H9 (cell line): ENCODE measurements around the gene ZNF385D. TPM values are rescaled to one million over a fixed set of nuclear protein-coding genes. Genes with fewer than 3 reads are reported as not detected.

Source experiments
- DNase-seq: peaks from one replicate; pipeline ENCODE4 v3.0.0-alpha.2; 2017
- H2AFZ ChIP-seq: one replicate; pipeline ENCODE4 v1.6.1; 2013; ENCODE audit warnings: mild to moderate bottlenecking, low read length, control low read depth, moderate library complexity
- H2AK5ac ChIP-seq: 2 replicates; pipeline ENCODE4 v1.6.1; 2013; ENCODE audit warnings: low read length, control low read depth, mixed read lengths; ENCODE audit not compliant: insufficient read length
- H2BK120ac ChIP-seq: one replicate; pipeline ENCODE4 v1.6.1; 2013; ENCODE audit warnings: low read depth, mild to moderate bottlenecking, low read length, control low read depth, inconsistent platforms; ENCODE audit not compliant: poor library complexity, severe bottlenecking
- H2BK12ac ChIP-seq: 2 replicates; pipeline ENCODE4 v1.6.1; 2013; ENCODE audit warnings: low read length, control low read depth, mixed read lengths, low read depth; ENCODE audit not compliant: insufficient read length
- H2BK15ac ChIP-seq: 2 replicates; pipeline ENCODE4 v1.6.1; 2013; ENCODE audit warnings: low read depth, low read length, control low read depth
- H2BK20ac ChIP-seq: one replicate; pipeline ENCODE4 v1.6.1; 2013; ENCODE audit warnings: low read depth, mild to moderate bottlenecking, low read length, control low read depth, inconsistent platforms; ENCODE audit not compliant: poor library complexity, severe bottlenecking
- H2BK5ac ChIP-seq: 2 replicates; pipeline ENCODE4 v1.6.1; 2013; ENCODE audit warnings: low read length, control low read depth, mixed read lengths; ENCODE audit not compliant: insufficient read length
- H3K14ac ChIP-seq: 2 replicates; pipeline ENCODE4 v1.6.1; 2013; ENCODE audit warnings: low read length, control low read depth; ENCODE audit not compliant: insufficient read depth
- H3K18ac ChIP-seq: 2 replicates; pipeline ENCODE4 v1.6.1; 2013; ENCODE audit warnings: low read depth, mild to moderate bottlenecking, mixed read lengths, low read length, control low read depth; ENCODE audit not compliant: insufficient read length
- H3K23ac ChIP-seq: 2 replicates; pipeline ENCODE4 v1.6.1; 2013; ENCODE audit warnings: low read length, control low read depth, mixed read lengths, low read depth; ENCODE audit not compliant: insufficient read length
- H3K23me2 ChIP-seq: 2 replicates; pipeline ENCODE4 v1.6.1; 2013; ENCODE audit warnings: low read depth, mild to moderate bottlenecking, mixed read lengths, low read length, control low read depth; ENCODE audit not compliant: insufficient read length, poor library complexity, severe bottlenecking
- H3K27ac ChIP-seq: 2 replicates; pipeline ENCODE4 v1.5.1; 2013; ENCODE audit warnings: low read length, control low read depth, mixed read lengths, low read depth; ENCODE audit not compliant: insufficient read length
- H3K27me3 ChIP-seq: 2 replicates; pipeline ENCODE4 v1.6.1; 2013; ENCODE audit warnings: low read length, control low read depth, inconsistent platforms; ENCODE audit not compliant: insufficient read depth
- H3K4ac ChIP-seq: 2 replicates; pipeline ENCODE4 v1.6.1; 2013; ENCODE audit warnings: low read depth, mild to moderate bottlenecking, control low read depth, inconsistent platforms, low read length, moderate library complexity
- H3K4me1 ChIP-seq: 2 replicates; pipeline ENCODE4 v1.6.1; 2013; ENCODE audit warnings: low read length, control low read depth, inconsistent platforms; ENCODE audit not compliant: insufficient read depth
- H3K4me2 ChIP-seq: 2 replicates; pipeline ENCODE4 v1.6.1; 2013; ENCODE audit warnings: low read length, control low read depth, mixed read lengths; ENCODE audit not compliant: insufficient read length, insufficient read depth
- H3K56ac ChIP-seq: 2 replicates; pipeline ENCODE4 v1.6.1; 2013; ENCODE audit warnings: low read depth, mild to moderate bottlenecking, mixed read lengths, low read length, control low read depth; ENCODE audit not compliant: insufficient read length
- H3K79me1 ChIP-seq: 2 replicates; pipeline ENCODE4 v1.6.1; 2013; ENCODE audit warnings: low read depth, mild to moderate bottlenecking, moderate library complexity, low read length, control low read depth, inconsistent platforms; ENCODE audit not compliant: insufficient read depth, poor library complexity, severe bottlenecking
- H3K79me2 ChIP-seq: 2 replicates; pipeline ENCODE4 v1.6.1; 2013; ENCODE audit warnings: low read length, control low read depth, inconsistent platforms; ENCODE audit not compliant: insufficient read depth
- H3K9ac ChIP-seq: 2 replicates; pipeline ENCODE4 v1.6.1; 2013; ENCODE audit warnings: low read length, control low read depth, mixed read lengths; ENCODE audit not compliant: insufficient read length; ENCODE audit errors: extremely low read depth
- H3K9me3 ChIP-seq: one replicate; pipeline ENCODE4 v1.6.1; 2013; ENCODE audit warnings: low read depth, low read length, inconsistent platforms; ENCODE audit not compliant: control insufficient read depth
- H3T11ph ChIP-seq: one replicate; pipeline ENCODE4 v1.6.1; 2013; ENCODE audit warnings: mild to moderate bottlenecking, low read length, control low read depth, inconsistent platforms
- H4K20me1 ChIP-seq: one replicate; pipeline ENCODE4 v1.6.1; 2013; ENCODE audit not compliant: control insufficient read depth, insufficient read length, insufficient read depth
- H4K5ac ChIP-seq: 2 replicates; pipeline ENCODE4 v1.6.1; 2013; ENCODE audit warnings: low read depth, mild to moderate bottlenecking, mixed read lengths, low read length, control low read depth; ENCODE audit not compliant: insufficient read length
- H4K8ac ChIP-seq: replicated peaks from 2 replicates; pipeline ENCODE4 v1.6.1; 2013; ENCODE audit warnings: low read length, control low read depth, mixed read lengths, low read depth; ENCODE audit not compliant: insufficient read length
- H4K91ac ChIP-seq: 2 replicates; pipeline ENCODE4 v1.6.1; 2013; ENCODE audit warnings: low read depth, mild to moderate bottlenecking, moderate library complexity, mixed read lengths, low read length, control low read depth; ENCODE audit not compliant: insufficient read length
- H3K27ac Mint-ChIP-seq, 3 experiments: 2 replicates in 2 of 3; 3 replicates in 1 of 3; pipeline ENCODE4 v1.8.0; 2020 to 2021; ENCODE audit warnings: mixed read lengths in 3 of 3, mild to moderate bottlenecking in 1 of 3, moderate library complexity in 1 of 3
- H3K27me3 Mint-ChIP-seq: 2 replicates; pipeline ENCODE4 v1.8.0; 2021; ENCODE audit warnings: low read depth, mild to moderate bottlenecking, moderate library complexity, mixed read lengths
- H3K36me3 Mint-ChIP-seq, 3 experiments: 2 replicates in 2 of 3; 3 replicates in 1 of 3; pipeline ENCODE4 v1.8.0; 2020 to 2021; ENCODE audit warnings: low read depth in 3 of 3, mixed read lengths in 3 of 3; ENCODE audit not compliant: insufficient read depth in 1 of 3
- H3K4me1 Mint-ChIP-seq, 2 experiments: 2 replicates each; pipeline ENCODE4 v1.8.0; 2020; ENCODE audit warnings: mixed read lengths in 2 of 2
- H3K4me3 Mint-ChIP-seq, 2 experiments: 2 replicates in 1 of 2; 3 replicates in 1 of 2; pipeline ENCODE4 v1.8.0; 2020 to 2021; ENCODE audit warnings: mild to moderate bottlenecking in 2 of 2, mixed read lengths in 2 of 2, moderate library complexity in 1 of 2
- H3K9me3 Mint-ChIP-seq, 2 experiments: 2 replicates in 1 of 2; 3 replicates in 1 of 2; pipeline ENCODE4 v1.8.0; 2020; ENCODE audit warnings: mild to moderate bottlenecking in 2 of 2, mixed read lengths in 2 of 2, moderate library complexity in 1 of 2
- WGBS: extraction: QIAGEN DNeasy Blood & Tissue Kit; methylation state at CpG from one replicate; pipeline ENCODE4 v1.1.7; 2013; ENCODE audit warnings: missing lambda C conversion rate, low lambda C conversion rate, mixed read lengths; ENCODE audit not compliant: insufficient read length; ENCODE audit errors: extremely low coverage; 5-methylcytosine and 5-hydroxymethylcytosine counted together
- total RNA-seq: library from RNA; stranded (reverse); gene quantifications from 2 replicates; pipeline ENCODE4 v1.2.1, GENCODE V29; 2021
- TF ChIP-seq, protein P1 (sequence below): fragments of 200-600 bp; sonication (generic); conservative IDR thresholded peaks from 3 replicates; pipeline ENCODE4 v1.8.0; 2021; ENCODE audit warnings: antibody characterized with exemption, mild to moderate bottlenecking

ZNF385D gene
- total RNA-seq, 1 experiment from 2014 or later: 1.5 TPM

DNA sequence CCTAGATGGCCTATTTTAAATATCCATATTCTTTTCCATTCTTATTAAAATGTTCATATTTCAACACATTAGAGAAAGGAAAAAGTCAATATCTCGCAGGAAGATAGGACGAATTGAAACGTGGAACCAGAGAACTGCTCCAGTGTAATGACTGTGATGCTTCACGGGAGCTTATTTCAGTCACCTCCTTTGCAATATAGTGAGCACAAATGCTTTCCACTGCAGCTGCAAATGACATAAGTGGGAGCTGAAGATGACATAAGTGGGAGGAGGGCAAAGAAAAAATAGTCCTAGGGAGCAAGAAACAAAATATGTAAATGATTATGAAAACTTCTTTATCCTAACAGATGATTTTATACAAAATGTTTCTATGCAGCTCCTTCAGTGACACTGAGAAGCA, 324.1 kb downstream of the ZNF385D start:
- Histone ChIP-seq H4K91ac (no peak overlapping the region), H3K14ac (no peak overlapping the region), H3K56ac (no peak overlapping the region), H3K9me3 (no peaks in the 10 kb centered on the region), H3K23me2 (no peaks in the 10 kb centered on the region), H4K20me1 (no peaks in the 10 kb centered on the region), H3K9ac (no peak overlapping the region), H3K27ac (no peak overlapping the region), H2AK5ac (no peak overlapping the region), H2BK5ac (no peak overlapping the region), H3K23ac (no peak overlapping the region), H3T11ph (no peak overlapping the region), H2AFZ (no peak overlapping the region), H4K8ac (no peak overlapping the region), H3K4ac (no peak overlapping the region), H2BK15ac (no peak overlapping the region), H2BK120ac (no peak overlapping the region), H4K5ac (no peak overlapping the region), H3K79me2 (no peaks in the 10 kb centered on the region), H3K27me3 (no peaks in the 10 kb centered on the region), H3K18ac (no peak overlapping the region), H2BK20ac (no peak overlapping the region), H3K4me1 (no peaks in the 10 kb centered on the region; the same call in 1 of the 2 replicates), H3K4me2 (no peak overlapping the region), H3K79me1 (no peaks in the 10 kb centered on the region), H2BK12ac (no peak overlapping the region)
- H3K4me1 Mint-ChIP-seq: peaks cover 7 to 8% of the 10 kb centered on the region in 2 experiments
- no peaks in the 10 kb centered on the region for H3K9me3 Mint-ChIP-seq
- DNase-seq: no peak
- WGBS: no CpG with 5 or more reads among the region's 4 CpGs
- no peaks in the 10 kb centered on the region for H3K27me3 Mint-ChIP-seq
- no peak overlapping the region for H3K27ac Mint-ChIP-seq
- no peak overlapping the region for H3K4me3 Mint-ChIP-seq
- no peaks in the 10 kb centered on the region for H3K36me3 Mint-ChIP-seq
- TF ChIP-seq, protein P1, sequence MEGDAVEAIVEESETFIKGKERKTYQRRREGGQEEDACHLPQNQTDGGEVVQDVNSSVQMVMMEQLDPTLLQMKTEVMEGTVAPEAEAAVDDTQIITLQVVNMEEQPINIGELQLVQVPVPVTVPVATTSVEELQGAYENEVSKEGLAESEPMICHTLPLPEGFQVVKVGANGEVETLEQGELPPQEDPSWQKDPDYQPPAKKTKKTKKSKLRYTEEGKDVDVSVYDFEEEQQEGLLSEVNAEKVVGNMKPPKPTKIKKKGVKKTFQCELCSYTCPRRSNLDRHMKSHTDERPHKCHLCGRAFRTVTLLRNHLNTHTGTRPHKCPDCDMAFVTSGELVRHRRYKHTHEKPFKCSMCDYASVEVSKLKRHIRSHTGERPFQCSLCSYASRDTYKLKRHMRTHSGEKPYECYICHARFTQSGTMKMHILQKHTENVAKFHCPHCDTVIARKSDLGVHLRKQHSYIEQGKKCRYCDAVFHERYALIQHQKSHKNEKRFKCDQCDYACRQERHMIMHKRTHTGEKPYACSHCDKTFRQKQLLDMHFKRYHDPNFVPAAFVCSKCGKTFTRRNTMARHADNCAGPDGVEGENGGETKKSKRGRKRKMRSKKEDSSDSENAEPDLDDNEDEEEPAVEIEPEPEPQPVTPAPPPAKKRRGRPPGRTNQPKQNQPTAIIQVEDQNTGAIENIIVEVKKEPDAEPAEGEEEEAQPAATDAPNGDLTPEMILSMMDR: no peak
